ENCODE data around the gene MIAT.

The MIAT gene

DNA sequence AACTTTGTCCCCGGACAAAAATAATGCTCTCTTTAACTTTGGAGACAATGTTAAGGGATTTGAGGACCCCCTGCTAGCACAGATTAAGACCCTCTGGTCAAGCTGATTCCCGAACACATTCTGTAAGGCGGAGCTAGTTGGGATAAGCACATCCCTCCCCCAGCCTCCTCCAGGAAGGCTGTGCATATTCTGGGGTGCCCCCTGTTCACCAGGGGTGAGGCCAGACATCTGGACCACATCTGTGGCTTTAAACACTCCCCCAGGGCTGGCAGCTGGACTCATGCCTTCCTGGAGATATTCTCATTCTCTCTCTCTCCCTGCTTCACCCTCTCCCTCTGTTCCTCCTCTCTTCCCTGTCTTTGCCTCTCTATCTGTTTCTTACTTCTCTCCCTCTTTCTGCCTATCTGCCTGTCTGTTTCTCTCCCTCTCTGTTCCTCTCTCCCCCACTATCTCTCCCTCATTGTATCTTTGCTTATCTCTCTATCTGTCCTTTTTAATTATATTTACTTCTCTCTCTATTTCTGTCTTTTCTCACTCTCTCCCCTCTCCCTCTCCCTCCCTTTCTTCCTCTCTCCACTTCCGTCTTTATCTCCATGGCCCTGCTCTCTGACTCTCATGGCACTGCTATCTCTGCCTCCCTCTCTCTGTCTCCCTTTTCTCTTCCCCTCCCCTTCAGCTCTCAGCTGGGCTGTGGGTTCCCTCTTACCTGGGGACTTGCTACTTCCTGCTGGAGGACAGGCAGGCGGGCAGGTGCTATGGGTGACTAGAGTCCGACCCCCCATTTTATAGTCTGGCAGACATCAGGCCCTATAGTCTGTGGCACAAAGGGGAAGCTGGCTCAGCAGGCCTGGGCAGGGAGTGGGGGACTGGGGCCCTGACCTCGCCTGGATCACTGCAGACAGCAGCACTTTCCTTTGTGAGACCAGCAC, 39.9 kb upstream of the MIAT start, which contains the start of gene CRYBB1:
Gene CRYBB1, minus strand, starts transcription at position 757 of the 929 bp plus-strand sequence. CDS start 1,708 bp downstream, outside the sequence.
- ChIA-PET CTCF (interaction anchor here (0.8 kb wide), 1 partner anchor 156 kb away, joined by 3 read pairs; no protein-coding TSS in a partner anchor), POLR2A (no interaction called here)
- Histone ChIP-seq H3K9me3 (ENCODE audit: control insufficient read depth, insufficient read depth, low read depth, low read length) (no peaks in the 10 kb centered on the region), H3K4me3 (ENCODE audit: low read depth, low read length) (no peak within 1 kb of the TSS), H3K36me3 (ENCODE audit: control insufficient read depth in 2 of 2, insufficient read depth in 1 of 2, low read length in 2 of 2) (no peaks in the 10 kb centered on the region), H3K4me1 (ENCODE audit: control insufficient read depth, insufficient read depth, low read length) (no peaks in the 10 kb centered on the region), H3K27ac (ENCODE audit: extremely low read depth, low read depth, low read length) (no peak within 1 kb of the TSS)
- TF ChIP-seq ZNF366 (tag by site-specific recombination; conservative IDR thresholded peaks at IDR 0.05) (peak; percentile 65), PRDM1 (tag by site-specific recombination; IDR thresholded peaks at IDR 0.05) (peak; percentile 86), CTCF (tag by site-specific recombination; IDR thresholded peaks at IDR 0.05) (no peak), ZNF416 (tag by site-specific recombination; IDR thresholded peaks at IDR 0.05) (no peak)

GRCh38 chr22:26618455-26618854, 38.9 kb upstream of the MIAT start:
- Histone ChIP-seq H3K4me1 (ENCODE audit: control insufficient read depth, insufficient read depth, low read length) (no peaks in the 10 kb centered on the region), H3K4me3 (ENCODE audit: low read depth, low read length) (no peak overlapping the region), H3K27ac (ENCODE audit: extremely low read depth, low read depth, low read length) (no peak overlapping the region), H3K9me3 (ENCODE audit: control insufficient read depth, insufficient read depth, low read depth, low read length) (no peaks in the 10 kb centered on the region), H3K36me3 (ENCODE audit: control insufficient read depth in 2 of 2, insufficient read depth in 1 of 2, low read length in 2 of 2) (no peaks in the 10 kb centered on the region)
- no peak for TF ChIP-seq PRDM1 (tag by site-specific recombination; IDR thresholded peaks at IDR 0.05)
- TF ChIP-seq ZNF174 (tag by site-specific recombination; IDR thresholded peaks at IDR 0.05): no peak
- no peak for TF ChIP-seq PRDM10 (tag by site-specific recombination; IDR thresholded peaks at IDR 0.05)
- ChIA-PET CTCF (no interaction called here), POLR2A (no interaction called here)

GRCh38 chr22:26619510-26619909, 37.9 kb upstream of the MIAT start:
- peak; percentile 97 for TF ChIP-seq EGR2 (tag by site-specific recombination; IDR thresholded peaks at IDR 0.05; ENCODE audit: low read depth)
- TF ChIP-seq ZNF398 (tag by site-specific recombination; IDR thresholded peaks at IDR 0.05): no peak
- TF ChIP-seq ZFHX2 (tag by site-specific recombination; conservative IDR thresholded peaks at IDR 0.05): peak; percentile 98
- Histone ChIP-seq H3K4me3 (ENCODE audit: low read depth, low read length) (no peak overlapping the region), H3K36me3 (ENCODE audit: control insufficient read depth in 2 of 2, insufficient read depth in 1 of 2, low read length in 2 of 2) (no peaks in the 10 kb centered on the region), H3K4me1 (ENCODE audit: control insufficient read depth, insufficient read depth, low read length) (no peaks in the 10 kb centered on the region), H3K27ac (ENCODE audit: extremely low read depth, low read depth, low read length) (no peak overlapping the region), H3K9me3 (ENCODE audit: control insufficient read depth, insufficient read depth, low read depth, low read length) (no peaks in the 10 kb centered on the region)
- CTCF ChIA-PET: interaction anchor here (0.5 to 0.6 kb wide), 3 partner anchors 116 to 309 kb away, joined by 3 to 4 read pairs (median 3); no protein-coding TSS in a partner anchor
- POLR2A ChIA-PET: no interaction called here

All from HEK293 (cell line).